GM18511 (cell line): Measurements from ENCODE around the gene PPP4R3B.

Experiments used
- ATAC-seq: cut with Tn5 transposase; IDR thresholded peaks from one replicate; pipeline ENCODE4 v1.9.1; 2021; ENCODE audit warnings: mild to moderate bottlenecking, moderate library complexity; ENCODE audit not compliant: unreplicated experiment

Gene PPP4R3B

GRCh38 chr2:55617175-55618024 is at the start of gene PPP4R3B:
Gene PPP4R3B (minus strand): TSS chr2:55617622. CDS start chr2:55617285, 337 bp downstream.
- peak; percentile 83 for ATAC-seq

- ATAC-seq = no peak
These were observed 35.8 kb upstream of the PPP4R3B start for GRCh38 chr2:55653255-55653654.

- no peak for ATAC-seq
These were observed 31.8 kb upstream of the PPP4R3B start for GRCh38 chr2:55649211-55649610.

GRCh38 chr2:55636831-55637230 is 19.4 kb upstream of the PPP4R3B start:
- no peak for ATAC-seq

- no peak for ATAC-seq
These were observed 11.5 kb upstream of the PPP4R3B start for GRCh38 chr2:55628931-55629330.

- ATAC-seq = no peak
These were observed 10.5 kb upstream of the PPP4R3B start for GRCh38 chr2:55627915-55628314.

- no peak for ATAC-seq
These were observed 4.4 kb upstream of the PPP4R3B start for GRCh38 chr2:55621802-55622201.

- ATAC-seq = no peak
These were observed 2.8 kb upstream of the PPP4R3B start for GRCh38 chr2:55620123-55620779.

GRCh38 chr2:55618275-55619055 is 1.0 kb upstream of the PPP4R3B start:
- ATAC-seq = peak; percentile 39

GRCh38 chr2:55618025-55618274 is 528 bp upstream of the PPP4R3B start:
- ATAC-seq = no peak

GRCh38 chr2:55616551-55617174 is 759 bp downstream of the PPP4R3B start:
- peak; percentile 18 for ATAC-seq

GRCh38 chr2:55611997-55612396 is 5.4 kb downstream of the PPP4R3B start:
- no peak for ATAC-seq

- ATAC-seq = no peak
These were observed 6.3 kb downstream of the PPP4R3B start for GRCh38 chr2:55610954-55611743.

GRCh38 chr2:55609938-55610578 is 7.4 kb downstream of the PPP4R3B start:
- no peak for ATAC-seq

GRCh38 chr2:55609193-55609794 is 8.1 kb downstream of the PPP4R3B start:
- ATAC-seq = no peak

- no peak for ATAC-seq
These were observed 9.7 kb downstream of the PPP4R3B start for GRCh38 chr2:55607717-55608116.

GRCh38 chr2:55604027-55604565 is 13.3 kb downstream of the PPP4R3B start:
- ATAC-seq = no peak

- ATAC-seq = no peak
These were observed 15.6 kb downstream of the PPP4R3B start for GRCh38 chr2:55601849-55602248.

GRCh38 chr2:55598056-55598795 is 19.2 kb downstream of the PPP4R3B start:
- ATAC-seq = no peak
